ENCODE data around the gene CEP19. TPM values are rescaled to one million over a fixed set of nuclear protein-coding genes. Genes with fewer than 3 reads are reported as not detected.

Gene CEP19
- total RNA-seq, 4 donors from 2014 or later = 0.62 to 4.1 (median 1.4) TPM

DNA sequence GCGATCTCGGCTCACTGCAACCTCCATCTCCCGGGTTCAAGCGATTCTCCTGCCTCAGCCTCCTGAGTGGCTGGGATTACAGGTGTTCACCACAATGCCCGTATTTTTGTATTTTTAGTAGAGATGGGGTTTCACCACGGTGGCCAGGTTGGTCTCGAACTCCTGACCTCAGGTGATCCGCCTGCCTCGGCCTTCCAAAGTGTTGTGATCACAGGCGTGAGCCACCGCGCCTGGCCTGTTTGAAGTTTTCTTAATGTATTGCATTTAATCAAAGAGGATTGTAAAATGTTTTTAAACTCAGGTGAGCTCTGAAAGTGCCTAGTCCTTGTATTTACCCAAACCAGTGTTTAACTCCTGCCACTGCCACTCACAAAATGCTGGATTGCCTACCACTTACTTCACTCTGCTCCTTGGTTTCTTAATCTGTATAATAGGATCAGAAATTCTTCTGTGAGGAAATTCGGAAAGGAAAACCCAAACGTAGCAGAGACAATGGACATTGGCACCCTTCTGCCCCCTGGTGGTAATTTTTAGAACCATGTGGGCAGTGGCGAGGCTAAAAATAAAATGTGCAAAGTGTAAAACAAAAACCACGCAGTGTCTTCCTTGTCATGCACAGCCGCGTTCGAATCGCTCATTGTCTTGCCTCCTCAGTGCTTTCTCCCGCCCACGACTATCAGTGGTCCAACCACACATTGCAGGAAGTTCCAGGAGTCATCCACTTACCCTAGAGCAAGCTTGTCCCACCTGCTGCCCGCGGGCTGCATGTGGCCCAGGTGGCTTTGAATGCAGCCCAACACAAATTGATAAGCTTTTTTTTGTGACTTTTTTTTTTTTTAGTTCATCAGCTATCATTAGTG is 27.3 kb downstream of the CEP19 start:
- TF ChIP-seq, protein P1, sequence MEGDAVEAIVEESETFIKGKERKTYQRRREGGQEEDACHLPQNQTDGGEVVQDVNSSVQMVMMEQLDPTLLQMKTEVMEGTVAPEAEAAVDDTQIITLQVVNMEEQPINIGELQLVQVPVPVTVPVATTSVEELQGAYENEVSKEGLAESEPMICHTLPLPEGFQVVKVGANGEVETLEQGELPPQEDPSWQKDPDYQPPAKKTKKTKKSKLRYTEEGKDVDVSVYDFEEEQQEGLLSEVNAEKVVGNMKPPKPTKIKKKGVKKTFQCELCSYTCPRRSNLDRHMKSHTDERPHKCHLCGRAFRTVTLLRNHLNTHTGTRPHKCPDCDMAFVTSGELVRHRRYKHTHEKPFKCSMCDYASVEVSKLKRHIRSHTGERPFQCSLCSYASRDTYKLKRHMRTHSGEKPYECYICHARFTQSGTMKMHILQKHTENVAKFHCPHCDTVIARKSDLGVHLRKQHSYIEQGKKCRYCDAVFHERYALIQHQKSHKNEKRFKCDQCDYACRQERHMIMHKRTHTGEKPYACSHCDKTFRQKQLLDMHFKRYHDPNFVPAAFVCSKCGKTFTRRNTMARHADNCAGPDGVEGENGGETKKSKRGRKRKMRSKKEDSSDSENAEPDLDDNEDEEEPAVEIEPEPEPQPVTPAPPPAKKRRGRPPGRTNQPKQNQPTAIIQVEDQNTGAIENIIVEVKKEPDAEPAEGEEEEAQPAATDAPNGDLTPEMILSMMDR (IDR thresholded peaks at IDR 0.05 in 4 of 5, conservative IDR thresholded peaks at IDR 0.05 in 1 of 5) = peak; percentile 81 to 91 (median 85)
- TF ChIP-seq POLR2A (IDR thresholded peaks at IDR 0.05) = no peak
- peak; percentile 55 to 85 for ATAC-seq
- Histone ChIP-seq H3K27me3 (no peaks in the 10 kb centered on the region), H3K36me3 (no peaks in the 10 kb centered on the region), H3K4me1 (peaks cover 0 to 6% of the 10 kb centered on the region in 2 donors), H3K27ac (no peak overlapping the region), H3K9me3 (no peaks in the 10 kb centered on the region), H3K4me3 (peak overlapping the region in 2 of 4 donors; percentile 22 to 27)
- peak; percentile 16 to 36 for DNase-seq
- in situ Hi-C loops (cut with MboI; ENCODE audit: low sequenced_read_pairs in 4 of 4) = loop anchor here (5.0 to 10.0 kb wide), 4 partner anchors 70 to 150 kb away; no protein-coding TSS in a partner anchor
- intact Hi-C loops (cut with DNase I; ENCODE audit: low total_unique reads) = loop anchor here (1.0 to 10.0 kb wide), 3 partner anchors 75 to 430 kb away; no protein-coding TSS in a partner anchor

DNA sequence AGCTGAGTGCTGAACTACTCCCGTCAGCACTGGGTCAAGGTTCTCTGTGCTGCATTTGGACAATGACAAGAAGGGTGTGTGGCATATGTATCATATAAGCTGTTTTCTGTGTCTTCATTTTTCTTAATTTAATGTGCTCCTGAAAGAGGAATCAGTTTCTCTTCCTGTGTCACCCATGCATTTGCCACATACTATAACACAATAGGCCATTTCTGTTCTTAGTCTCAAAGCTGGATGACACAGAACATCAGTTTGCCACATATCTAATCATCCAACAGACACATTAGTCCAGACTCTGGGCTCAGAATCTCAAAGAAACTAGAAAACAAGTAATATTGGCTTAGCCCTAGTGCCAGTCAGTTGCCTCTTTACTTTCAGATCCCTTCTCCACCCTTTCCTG is 34.1 kb downstream of the CEP19 start:
- Histone ChIP-seq H3K27ac (no peak overlapping the region), H3K4me3 (no peak overlapping the region), H3K27me3 (peaks cover 0 to 9% (median 0%) of the 10 kb centered on the region in 3 donors), H3K4me1 (no peaks in the 10 kb centered on the region), H3K36me3 (no peaks in the 10 kb centered on the region), H3K9me3 (no peaks in the 10 kb centered on the region)
- intact Hi-C loops (cut with DNase I; ENCODE audit: low total_unique reads) = no loop called here
- ATAC-seq = no peak
- no peak for DNase-seq
- in situ Hi-C loops (cut with MboI; ENCODE audit: low sequenced_read_pairs in 4 of 4) = no loop called here
- TF ChIP-seq, protein P1 (IDR thresholded peaks at IDR 0.05 in 4 of 5, conservative IDR thresholded peaks at IDR 0.05 in 1 of 5) = no peak
- no peak for TF ChIP-seq POLR2A (IDR thresholded peaks at IDR 0.05)

DNA sequence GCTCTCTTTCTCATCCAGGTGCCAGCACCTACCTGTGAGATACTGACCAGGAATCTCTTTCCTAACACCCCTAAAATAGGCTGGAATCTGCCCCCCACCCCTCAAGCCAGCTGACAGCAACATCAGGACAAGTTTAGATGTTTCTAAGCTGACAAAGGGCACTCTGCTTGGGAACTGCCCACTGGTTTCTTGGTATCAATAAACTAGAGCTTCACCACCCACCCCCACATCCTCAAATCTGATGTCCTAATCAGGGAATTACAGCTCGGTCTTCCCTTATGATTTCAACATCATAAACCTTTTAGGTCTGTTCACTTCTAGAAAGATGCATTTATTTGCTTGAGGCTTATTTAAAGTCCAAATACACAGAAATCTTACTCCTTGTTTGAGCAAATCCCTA is 34.7 kb downstream of the CEP19 start:
- Histone ChIP-seq H3K4me1 (no peaks in the 10 kb centered on the region), H3K4me3 (no peak overlapping the region), H3K9me3 (no peaks in the 10 kb centered on the region), H3K27me3 (peaks cover 0 to 9% (median 0%) of the 10 kb centered on the region in 3 donors), H3K27ac (no peak overlapping the region), H3K36me3 (no peaks in the 10 kb centered on the region)
- intact Hi-C loops (cut with DNase I; ENCODE audit: low total_unique reads) (no loop called here), in situ Hi-C loops (cut with MboI; ENCODE audit: low sequenced_read_pairs in 4 of 4) (no loop called here)
- no peak for DNase-seq
- no peak for ATAC-seq
- TF ChIP-seq POLR2A (IDR thresholded peaks at IDR 0.05) = no peak
- TF ChIP-seq, protein P1 (IDR thresholded peaks at IDR 0.05 in 4 of 5, conservative IDR thresholded peaks at IDR 0.05 in 1 of 5) = no peak

- in situ Hi-C loops (cut with MboI; ENCODE audit: low sequenced_read_pairs in 4 of 4) = no loop called here
Observed at GRCh38 chr3:196673632-196674031, 38.4 kb downstream of the CEP19 start.

More at GRCh38 chr3:196673632-196674031, 38.4 kb downstream of the CEP19 start:
- Histone ChIP-seq H3K36me3 (no peaks in the 10 kb centered on the region), H3K4me3 (no peak overlapping the region), H3K9me3 (no peaks in the 10 kb centered on the region), H3K27me3 (peaks cover 0 to 9% (median 0%) of the 10 kb centered on the region in 3 donors), H3K4me1 (no peaks in the 10 kb centered on the region), H3K27ac (no peak overlapping the region)
- ATAC-seq (no peak), DNase-seq (no peak)
- intact Hi-C loops (cut with DNase I; ENCODE audit: low total_unique reads) = no loop called here
- TF ChIP-seq, protein P1 (IDR thresholded peaks at IDR 0.05 in 4 of 5, conservative IDR thresholded peaks at IDR 0.05 in 1 of 5) = no peak
- no peak for TF ChIP-seq POLR2A (IDR thresholded peaks at IDR 0.05)

Data from gastrocnemius medialis (tissue), 4 donors.